ENCODE data around the gene STRIP1. TPM values are rescaled to one million over a fixed set of nuclear protein-coding genes. Genes with fewer than 3 reads are reported as not detected.
A peak's percentile ranks its signal among the peaks of the same experiment; 100 is the strongest.

Gene STRIP1
- total RNA-seq, 6 experiments from 2014 or later, result 9.9 to 15.5 (median 12.4) TPM

DNA sequence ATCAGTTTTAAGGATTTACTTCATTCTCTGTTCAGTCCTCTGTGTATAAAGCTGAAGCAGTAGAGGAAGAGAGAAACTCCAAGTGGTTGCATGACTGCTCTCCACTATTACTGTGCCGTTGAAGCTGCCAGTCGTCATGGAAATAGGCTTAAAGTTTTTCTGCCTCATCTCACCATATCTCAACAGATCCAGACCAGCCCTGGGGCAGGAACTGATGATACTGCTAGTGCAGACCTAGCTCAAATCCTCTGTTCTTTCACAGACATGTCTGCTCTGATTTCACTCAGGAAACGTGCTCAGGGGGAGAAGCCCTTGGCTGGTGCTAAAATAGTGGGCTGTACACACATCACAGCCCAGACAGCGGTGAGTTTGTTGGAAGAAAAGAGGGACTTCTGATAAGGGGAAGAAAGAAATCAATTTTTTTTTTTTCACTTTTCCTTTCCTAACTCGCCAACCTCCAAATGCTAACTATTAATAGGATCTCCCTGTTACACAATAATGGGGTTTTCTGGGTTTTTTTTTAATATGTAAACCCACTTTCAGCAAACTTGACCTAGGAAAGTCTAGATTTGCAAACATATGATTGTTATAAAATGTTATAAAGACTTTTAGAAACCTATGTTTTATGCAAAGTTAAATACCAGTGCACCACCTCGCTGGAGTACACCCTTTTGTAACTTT is 22.2 kb upstream of the STRIP1 start:
- Histone ChIP-seq H3K4me1 (peaks cover 0 to 42% (median 14%) of the 10 kb centered on the region in 4 donors), H3K4me3 (no peak overlapping the region), H3K9me3 (no peaks in the 10 kb centered on the region), H3K27ac (no peak overlapping the region), H3K27me3 (no peaks in the 10 kb centered on the region), H3K36me3 (peaks cover 0 to 80% (median 35%) of the 10 kb centered on the region in 4 donors)
- TF ChIP-seq POLR2A (IDR thresholded peaks at IDR 0.05), result no peak
- TF ChIP-seq, protein P1, sequence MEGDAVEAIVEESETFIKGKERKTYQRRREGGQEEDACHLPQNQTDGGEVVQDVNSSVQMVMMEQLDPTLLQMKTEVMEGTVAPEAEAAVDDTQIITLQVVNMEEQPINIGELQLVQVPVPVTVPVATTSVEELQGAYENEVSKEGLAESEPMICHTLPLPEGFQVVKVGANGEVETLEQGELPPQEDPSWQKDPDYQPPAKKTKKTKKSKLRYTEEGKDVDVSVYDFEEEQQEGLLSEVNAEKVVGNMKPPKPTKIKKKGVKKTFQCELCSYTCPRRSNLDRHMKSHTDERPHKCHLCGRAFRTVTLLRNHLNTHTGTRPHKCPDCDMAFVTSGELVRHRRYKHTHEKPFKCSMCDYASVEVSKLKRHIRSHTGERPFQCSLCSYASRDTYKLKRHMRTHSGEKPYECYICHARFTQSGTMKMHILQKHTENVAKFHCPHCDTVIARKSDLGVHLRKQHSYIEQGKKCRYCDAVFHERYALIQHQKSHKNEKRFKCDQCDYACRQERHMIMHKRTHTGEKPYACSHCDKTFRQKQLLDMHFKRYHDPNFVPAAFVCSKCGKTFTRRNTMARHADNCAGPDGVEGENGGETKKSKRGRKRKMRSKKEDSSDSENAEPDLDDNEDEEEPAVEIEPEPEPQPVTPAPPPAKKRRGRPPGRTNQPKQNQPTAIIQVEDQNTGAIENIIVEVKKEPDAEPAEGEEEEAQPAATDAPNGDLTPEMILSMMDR (IDR thresholded peaks at IDR 0.05), result no peak
- intact Hi-C loops (cut with DNase I), result no loop called here
- peak in 1 of 4 donors; percentile 8 for ATAC-seq
- DNase-seq, result no peak
- WGBS (ENCODE audit: insufficient coverage, low coverage, low lambda C conversion rate, missing lambda C conversion rate), result 14% methylated on average over 6 of the region's 6 CpGs

DNA sequence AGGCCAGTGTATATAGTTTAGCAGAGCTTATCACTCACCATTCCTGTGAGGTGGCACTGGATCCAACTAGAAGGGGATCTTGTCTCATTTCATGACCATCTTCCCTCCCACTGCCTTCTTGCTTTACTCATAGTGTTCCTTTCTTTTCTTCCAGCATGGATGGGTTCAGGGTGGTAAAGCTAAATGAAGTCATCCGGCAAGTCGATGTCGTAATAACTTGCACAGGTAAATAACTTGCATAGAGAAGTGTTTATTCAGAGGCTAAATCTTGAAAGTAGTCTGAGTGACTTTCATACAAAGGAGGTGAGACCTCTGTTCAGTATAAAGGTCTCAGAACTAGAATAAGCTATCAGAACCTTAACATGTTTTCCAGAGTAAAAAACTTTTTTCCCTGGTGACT is 16.6 kb upstream of the STRIP1 start:
- intact Hi-C loops (cut with DNase I), result no loop called here
- Histone ChIP-seq H3K27me3 (no peaks in the 10 kb centered on the region), H3K4me3 (no peak overlapping the region), H3K4me1 (peaks cover 0 to under 1% (median 0%) of the 10 kb centered on the region in 4 donors), H3K27ac (no peak overlapping the region), H3K36me3 (peaks cover 0 to 100% (median 58%) of the 10 kb centered on the region in 4 donors), H3K9me3 (no peaks in the 10 kb centered on the region)
- ATAC-seq (no peak), DNase-seq (no peak)
- WGBS (ENCODE audit: insufficient coverage, low coverage, low lambda C conversion rate, missing lambda C conversion rate), result 48% methylated on average over 3 of the region's 3 CpGs
- TF ChIP-seq POLR2A (IDR thresholded peaks at IDR 0.05), result no peak
- TF ChIP-seq, protein P1 (IDR thresholded peaks at IDR 0.05), result no peak

DNA sequence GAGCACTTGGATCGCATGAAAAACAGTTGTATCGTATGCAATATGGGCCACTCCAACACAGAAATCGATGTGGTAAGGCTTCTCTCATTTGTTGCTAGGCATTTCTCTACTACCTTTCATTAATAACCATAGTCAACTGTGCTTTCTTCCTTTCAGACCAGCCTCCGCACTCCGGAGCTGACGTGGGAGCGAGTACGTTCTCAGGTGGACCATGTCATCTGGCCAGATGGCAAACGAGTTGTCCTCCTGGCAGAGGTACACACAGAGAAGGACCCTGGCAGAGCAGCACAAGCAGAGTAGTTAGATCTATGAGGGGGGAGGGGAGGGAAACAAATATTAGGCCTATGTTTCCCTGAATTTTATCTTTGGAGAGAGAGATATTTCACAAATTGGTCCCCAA is 16.0 kb upstream of the STRIP1 start:
- Histone ChIP-seq H3K4me3 (no peak overlapping the region), H3K9me3 (no peaks in the 10 kb centered on the region), H3K27ac (no peak overlapping the region), H3K36me3 (peaks cover 0 to 100% (median 63%) of the 10 kb centered on the region in 4 donors), H3K4me1 (no peaks in the 10 kb centered on the region), H3K27me3 (no peaks in the 10 kb centered on the region)
- no peak for DNase-seq
- WGBS (ENCODE audit: insufficient coverage, low coverage, low lambda C conversion rate, missing lambda C conversion rate), result 76% methylated on average over 7 of the region's 9 CpGs
- ATAC-seq, result no peak
- TF ChIP-seq POLR2A (IDR thresholded peaks at IDR 0.05), result no peak
- TF ChIP-seq, protein P1 (IDR thresholded peaks at IDR 0.05), result no peak
- intact Hi-C loops (cut with DNase I), result no loop called here

DNA sequence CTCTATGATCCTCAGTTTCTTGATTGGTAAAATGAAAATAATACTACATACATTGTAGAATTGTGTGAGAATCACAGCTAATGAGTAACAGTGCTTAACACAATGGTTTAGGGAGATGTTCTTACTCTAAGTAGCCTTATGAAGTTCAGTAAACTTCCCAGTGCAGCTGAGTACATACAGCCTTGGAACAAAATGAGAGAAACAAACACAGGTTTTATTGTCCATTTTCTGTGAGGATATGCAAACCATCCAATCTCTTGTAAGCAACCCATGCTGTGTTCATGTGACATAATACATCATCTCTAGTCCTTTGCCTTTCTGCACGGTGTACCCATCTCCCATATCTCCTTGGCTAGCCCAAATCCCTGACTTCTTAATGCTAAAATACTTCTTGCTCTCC is 14.7 kb upstream of the STRIP1 start:
- TF ChIP-seq POLR2A (IDR thresholded peaks at IDR 0.05), result no peak
- TF ChIP-seq, protein P1 (IDR thresholded peaks at IDR 0.05), result no peak
- WGBS (ENCODE audit: insufficient coverage, low coverage, low lambda C conversion rate, missing lambda C conversion rate), result 23% methylated on average over 1 of the region's 1 CpG
- Histone ChIP-seq H3K27ac (no peak overlapping the region), H3K4me3 (no peak overlapping the region), H3K9me3 (no peaks in the 10 kb centered on the region), H3K36me3 (peaks cover 0 to 91% (median 60%) of the 10 kb centered on the region in 4 donors), H3K27me3 (no peaks in the 10 kb centered on the region), H3K4me1 (no peaks in the 10 kb centered on the region)
- ATAC-seq (no peak), DNase-seq (no peak)
- intact Hi-C loops (cut with DNase I), result no loop called here

All from right lobe of liver (tissue), 6 donors.